ENCODE data around the gene OBI1.

Gene OBI1

DNA sequence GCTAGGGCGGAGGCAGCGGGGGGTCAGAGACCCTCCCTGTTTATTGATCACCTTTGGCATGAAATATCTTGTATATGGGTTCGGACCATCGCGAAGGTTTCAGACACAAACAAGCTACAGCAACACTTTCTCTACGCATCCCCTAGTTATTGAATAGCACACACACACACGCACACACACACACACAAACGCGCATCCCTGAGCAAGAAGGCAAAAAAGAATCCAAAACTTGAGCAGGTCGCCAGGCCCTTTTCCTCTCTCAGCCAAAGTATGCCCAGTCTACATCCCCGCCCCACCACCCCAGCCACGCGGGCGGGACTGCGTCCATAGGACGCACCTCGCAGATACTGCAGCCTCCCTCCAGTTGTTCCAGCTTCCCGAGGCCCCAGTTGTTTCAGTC is 71.6 kb downstream of the OBI1 start:
- DNase-seq (ENCODE audit: low read depth) = no peak

DNA sequence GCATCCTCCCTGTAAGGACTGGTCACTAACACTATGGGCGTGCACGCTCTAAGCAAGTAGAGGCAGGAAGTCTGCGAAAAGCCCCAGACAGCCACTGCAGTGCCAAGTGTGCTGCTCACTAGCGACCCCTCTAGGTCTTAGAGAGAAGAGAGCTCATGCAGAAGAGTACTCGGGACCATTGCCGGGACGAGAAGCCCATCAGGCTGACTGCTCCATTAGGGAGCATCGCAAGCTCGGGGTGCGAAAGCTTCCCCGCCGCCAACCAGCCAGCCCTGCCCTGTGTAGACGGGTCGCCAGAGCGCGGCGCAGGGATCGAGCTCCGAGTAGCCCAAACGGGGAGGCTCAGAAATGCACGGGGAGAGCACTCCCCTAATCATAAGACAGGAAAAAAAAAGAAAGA is 72.2 kb downstream of the OBI1 start:
- DNase-seq (ENCODE audit: low read depth) = no peak

DNA sequence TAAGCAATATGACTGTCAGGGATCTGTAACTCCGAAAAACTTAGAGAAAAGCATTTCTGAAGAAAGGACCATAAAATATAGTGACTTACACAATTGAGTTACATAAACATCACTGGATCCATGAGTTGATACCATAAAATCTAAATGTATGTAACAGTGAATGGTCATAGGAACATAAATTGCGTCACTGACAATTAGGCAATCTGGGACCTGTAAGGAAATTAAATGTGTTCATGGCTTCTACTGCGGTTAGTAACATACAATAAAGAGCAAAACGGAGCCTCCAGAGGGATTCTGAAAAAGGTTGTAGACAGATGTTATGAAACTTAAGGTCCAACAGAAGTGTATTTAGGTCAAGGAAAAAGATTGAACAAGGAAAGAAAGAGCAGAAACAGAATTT is 82.7 kb downstream of the OBI1 start:
- no peak for DNase-seq (ENCODE audit: low read depth)

DNA sequence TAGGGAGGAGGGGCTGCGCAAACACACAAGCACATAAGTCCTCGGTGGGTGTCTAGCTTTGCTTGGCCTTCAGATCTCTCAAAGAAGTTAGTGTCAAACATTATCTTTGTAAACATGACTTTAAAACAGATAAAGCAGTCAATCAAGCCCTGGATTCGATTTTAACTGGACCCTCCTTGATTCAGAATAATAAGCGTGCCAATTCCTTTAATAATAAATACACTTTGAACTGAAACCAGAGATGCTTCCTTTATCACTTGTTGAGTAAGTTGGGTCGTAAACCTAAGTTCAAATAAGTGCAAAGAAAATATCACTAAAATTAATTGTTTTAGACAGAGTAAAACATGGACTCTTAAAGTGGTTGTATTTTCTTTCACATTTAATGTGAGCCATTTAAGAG is 86.5 kb downstream of the OBI1 start:
- DNase-seq (ENCODE audit: low read depth) = no peak

DNA sequence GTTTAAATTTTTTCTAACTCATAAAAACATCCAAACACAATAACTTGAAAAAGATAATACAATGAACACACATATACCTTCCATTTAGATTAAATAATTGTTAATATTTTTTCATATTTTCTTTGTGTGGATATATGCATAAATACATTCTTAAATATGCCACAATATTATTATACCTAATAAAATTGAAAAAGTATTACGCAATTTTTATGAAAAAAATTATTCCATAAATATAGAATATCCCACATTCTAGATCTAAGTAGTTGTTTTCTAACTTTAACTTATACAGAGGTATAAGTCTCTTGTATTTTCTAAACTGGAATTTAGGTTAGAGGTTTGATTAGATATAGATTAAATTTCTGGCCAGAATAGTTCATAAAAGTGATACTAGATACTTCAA is 89.9 kb downstream of the OBI1 start:
- no peak for DNase-seq (ENCODE audit: low read depth)

DNA sequence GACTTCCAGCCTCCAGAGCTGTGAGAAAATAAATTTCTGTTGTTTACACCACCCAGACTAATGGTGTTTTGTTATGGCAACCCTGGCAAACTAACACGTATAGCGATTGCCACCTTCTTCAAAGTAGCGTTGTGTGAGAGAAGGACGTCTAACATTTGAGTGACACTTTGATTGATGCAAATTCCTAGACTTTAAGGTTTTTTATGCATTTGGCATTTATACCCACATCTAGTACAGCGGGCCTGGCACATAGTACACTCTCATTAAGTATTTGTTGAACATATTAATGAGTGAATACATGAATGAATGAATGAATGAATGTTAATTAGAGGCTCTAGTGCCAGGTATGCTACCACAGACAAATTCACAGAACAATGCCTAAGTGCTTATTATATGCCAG is 92.3 kb downstream of the OBI1 start:
- no peak for DNase-seq (ENCODE audit: low read depth)

Data from non-pigmented ciliary epithelial cell (primary cell).